ENCODE results near the gene LATS2.
A peak's percentile ranks its signal among the peaks of the same experiment; 100 is the strongest.
"Not testable (repeated sequence)": the region's sequence is repeated elsewhere in the genome, so short reads cannot be mapped to it uniquely, and the experiment has no call there.

LATS2 gene

GRCh38 chr13:20953245-20953931 lies 108.0 kb downstream of the LATS2 start:
- no peak for DNase-seq

- no peak for DNase-seq
These were observed 108.5 kb downstream of the LATS2 start for GRCh38 chr13:20952838-20953237.

DNA sequence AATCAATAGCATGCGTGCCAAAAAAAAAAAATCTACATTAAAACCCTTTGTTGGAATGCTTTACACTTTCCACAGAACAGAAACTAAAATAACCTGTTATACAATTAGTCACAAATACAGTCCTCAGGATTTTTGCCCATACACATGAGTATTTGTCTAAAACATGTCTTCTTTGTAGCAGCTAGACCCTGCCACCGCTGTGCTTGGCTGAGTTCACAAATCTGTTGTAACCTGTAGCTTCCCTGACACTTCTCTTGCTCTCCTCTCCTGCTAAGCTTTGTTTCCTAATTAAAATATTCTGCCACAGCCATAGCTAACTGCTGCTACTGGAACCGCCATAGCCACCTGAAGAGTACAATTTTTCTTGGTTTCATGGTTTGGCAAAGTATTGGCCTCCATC lies 113.4 kb downstream of the LATS2 start:
- DNase-seq = not testable (repeated sequence)

GRCh38 chr13:20945952-20946383 lies 115.4 kb downstream of the LATS2 start:
- peak; percentile 52 for DNase-seq

DNA sequence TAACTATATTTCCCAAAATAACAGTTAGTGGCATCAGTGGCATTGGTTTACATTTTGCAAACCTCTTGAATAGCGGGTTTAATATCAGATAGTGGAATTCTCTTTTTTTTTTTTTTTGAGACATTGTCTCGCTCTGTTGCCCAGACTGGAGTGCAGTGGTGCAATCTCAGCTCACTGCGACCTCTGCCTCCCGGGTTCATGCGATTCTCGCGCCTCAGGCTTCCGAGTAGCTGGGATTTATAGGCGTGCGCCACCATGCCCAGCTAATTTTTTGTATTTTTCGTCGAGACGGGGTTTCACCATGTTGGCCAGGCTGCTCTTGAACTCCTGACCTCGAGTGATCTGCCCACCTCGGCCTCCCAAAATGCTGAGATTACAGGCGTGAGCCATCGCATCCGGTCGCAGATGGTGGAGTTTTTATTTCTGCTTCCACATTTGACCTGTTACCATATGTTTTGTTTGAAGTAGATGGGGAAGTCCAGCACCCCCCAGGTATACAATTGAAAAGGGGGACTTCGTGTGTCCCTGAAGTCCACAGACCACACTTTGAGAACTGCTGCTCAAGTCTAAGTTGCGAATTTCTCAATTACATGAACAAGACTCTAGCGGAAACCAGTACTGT lies 118.3 kb downstream of the LATS2 start:
- no peak for DNase-seq

DNA sequence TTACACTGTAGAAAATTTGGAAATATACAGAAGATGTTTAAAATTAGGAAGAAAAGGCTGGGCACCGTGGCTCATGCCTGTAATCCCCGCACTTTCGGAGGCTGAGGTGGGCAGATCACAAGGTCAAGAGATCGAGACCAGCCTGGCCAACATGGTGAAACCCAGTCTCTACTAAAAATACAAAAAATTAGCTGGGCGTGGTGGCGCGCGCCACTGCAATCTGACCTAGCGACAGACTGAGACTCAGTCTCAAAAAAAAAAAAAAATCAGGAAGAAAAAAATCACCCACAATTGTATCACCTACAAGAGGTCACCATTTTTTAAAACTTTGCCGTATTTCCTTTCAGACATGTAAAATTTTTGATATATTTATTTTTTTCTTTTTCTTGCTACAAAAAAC lies 120.9 kb downstream of the LATS2 start:
- DNase-seq = not testable (repeated sequence)

GRCh38 chr13:20940083-20940482 lies 121.3 kb downstream of the LATS2 start:
- DNase-seq = no peak

DNA sequence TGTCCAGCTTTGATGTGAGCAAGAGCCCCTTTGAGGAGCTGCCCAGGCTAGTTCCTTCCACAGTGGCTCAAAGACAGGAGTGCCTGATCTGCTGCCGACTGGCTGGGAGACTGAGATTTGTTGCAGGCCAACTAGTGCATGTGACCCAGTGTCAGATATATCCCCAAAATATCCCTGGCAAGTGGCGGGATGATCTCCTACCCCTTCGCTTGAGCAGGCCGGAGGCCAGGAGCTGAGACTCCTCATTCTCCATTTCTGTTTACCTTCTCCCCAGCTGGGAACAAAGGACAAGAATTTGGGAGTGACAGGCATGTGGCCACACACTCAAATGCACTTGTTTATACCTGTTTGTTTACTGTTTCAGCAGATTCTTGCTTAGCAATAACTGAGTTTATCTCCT lies 121.7 kb downstream of the LATS2 start:
- no peak for DNase-seq

DNA sequence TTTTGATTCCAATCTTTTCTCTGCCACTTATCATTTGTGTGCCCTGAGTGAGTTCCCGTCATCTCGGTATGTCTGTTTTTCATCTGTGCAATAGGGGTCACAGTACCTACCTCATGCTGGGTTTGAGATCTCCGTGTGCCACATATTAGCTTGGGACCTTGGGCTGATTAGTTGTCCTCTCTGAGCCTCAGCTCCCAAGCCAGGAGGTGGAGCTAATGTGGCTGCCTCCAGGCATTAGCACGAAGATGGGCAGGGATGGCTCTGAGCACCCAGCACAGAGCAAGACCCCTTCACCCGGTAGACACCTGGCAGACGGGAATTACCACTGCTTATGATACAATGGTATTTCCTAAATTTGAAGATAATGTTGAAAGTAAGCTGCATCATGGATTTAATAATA lies 123.1 kb downstream of the LATS2 start:
- DNase-seq = no peak

DNA sequence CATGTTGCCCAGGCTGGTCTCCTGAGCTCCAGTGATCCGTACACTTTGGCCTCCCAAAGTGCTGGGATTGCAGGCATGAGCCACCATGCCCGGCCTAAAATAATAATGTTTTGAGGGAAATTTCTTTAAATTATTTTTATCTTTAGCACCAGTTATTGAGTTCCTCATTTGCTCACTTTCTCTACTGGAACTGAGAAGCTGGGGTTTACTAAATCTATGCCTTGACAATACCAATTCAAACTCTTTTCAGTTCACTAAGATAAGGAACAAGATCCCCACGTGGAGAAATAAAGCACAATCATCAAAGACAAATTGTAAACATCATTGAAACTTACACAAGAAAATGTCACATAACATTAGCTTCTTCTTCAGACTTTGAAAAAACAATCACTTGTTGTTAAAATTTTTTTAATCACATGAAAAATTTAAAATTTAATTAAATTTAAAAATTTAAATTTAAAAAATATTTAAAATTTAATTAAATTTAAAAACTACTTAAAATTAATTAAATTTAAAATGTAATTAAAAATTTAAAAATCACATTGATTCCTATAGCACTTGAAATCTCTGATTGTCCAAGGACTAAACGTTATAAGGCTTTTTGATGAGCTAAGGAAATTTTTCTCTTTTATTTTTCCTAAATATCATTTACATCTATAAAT lies 133.7 kb downstream of the LATS2 start:
- no peak for DNase-seq

DNA sequence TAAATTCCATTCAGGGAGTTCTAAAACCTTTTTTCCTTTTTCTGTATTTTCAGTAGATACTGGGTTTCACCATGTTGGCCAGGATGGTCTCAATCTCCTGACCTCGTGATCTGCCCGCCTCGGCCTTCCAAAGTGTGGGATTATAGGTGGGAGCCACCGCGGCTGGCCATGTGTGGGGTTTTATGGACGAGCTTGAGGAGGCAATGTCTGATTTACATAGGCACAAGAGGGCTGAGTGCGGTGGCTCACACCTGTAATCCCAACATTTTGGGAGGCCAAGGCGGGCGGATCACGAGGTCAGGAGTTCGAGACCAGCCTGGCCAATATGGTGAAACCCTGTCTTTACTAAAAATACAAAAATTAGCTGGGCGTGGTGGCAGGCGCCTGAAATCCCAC lies 136.0 kb downstream of the LATS2 start:
- DNase-seq = not testable (repeated sequence)

DNA sequence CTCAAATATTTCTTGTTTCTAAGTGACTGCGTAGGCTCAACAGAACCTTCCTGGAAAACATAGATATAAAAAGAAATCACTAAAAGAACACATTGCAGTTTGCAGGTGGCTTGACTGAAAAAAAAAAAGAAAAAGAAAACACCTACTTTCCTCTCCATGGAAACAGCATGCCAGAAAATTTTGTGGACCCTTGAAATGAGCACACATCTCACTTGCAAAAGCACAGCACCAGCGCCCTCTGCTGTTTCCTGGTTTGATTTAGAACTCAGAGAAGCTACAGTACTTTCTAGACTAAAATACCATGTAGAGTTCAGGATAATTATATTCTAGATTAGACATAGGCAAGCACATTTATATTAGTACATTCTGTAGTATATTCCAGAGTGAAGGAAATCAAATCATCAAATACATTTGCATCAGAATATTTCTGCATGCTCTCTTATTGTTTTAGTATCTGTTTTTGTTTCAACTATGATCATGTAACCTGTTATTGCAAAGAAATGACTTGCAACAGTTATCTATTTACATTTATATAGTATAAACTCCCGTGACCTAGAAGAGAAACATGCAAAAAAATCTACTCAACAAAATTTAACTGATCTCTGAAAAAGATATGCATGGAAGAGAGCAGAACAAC lies 136.5 kb downstream of the LATS2 start:
- peak; percentile 87 for DNase-seq

DNA sequence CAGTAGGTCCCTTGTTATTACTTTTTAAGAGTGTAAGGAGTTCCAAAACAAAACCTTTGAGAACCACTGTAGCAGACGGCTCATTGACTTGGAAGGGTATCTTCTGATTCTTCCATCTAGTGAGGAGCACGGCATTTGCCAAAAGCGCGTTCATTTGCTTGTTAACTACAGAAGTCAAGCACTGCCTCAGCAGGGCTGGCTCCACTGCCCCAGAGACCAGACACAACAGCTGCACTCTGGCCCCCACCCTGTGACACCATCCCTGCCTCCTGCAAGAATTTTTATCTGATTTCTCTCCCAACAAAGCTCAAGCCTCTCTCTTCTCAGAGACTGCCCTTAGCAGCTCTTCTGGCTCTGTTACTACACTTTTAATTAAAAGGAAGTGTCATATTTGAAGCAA lies 138.1 kb downstream of the LATS2 start:
- peak; percentile 46 for DNase-seq
